Measurements from ENCODE around the gene TTC7B. TPM values are rescaled to one million over a fixed set of nuclear protein-coding genes. Genes with fewer than 3 reads are reported as not detected.
A peak's percentile ranks its signal among the peaks of the same experiment; 100 is the strongest.

The TTC7B gene
- total and polyA plus RNA-seq, 2 experiments from 2014 or later = 68.1 to 75.8 TPM

- Histone ChIP-seq H3K4me1 (ENCODE audit: low read depth) (no peaks in the 10 kb centered on the region), H3K4me3 (no peak overlapping the region), H3K27me3 (no peaks in the 10 kb centered on the region), H3K9me3 (ENCODE audit: low read depth) (no peaks in the 10 kb centered on the region), H3K27ac (no peak overlapping the region), H3K36me3 (no peaks in the 10 kb centered on the region)
- TF ChIP-seq CTCF (IDR thresholded peaks at IDR 0.05; ENCODE audit: low read depth, low read length) = no peak
- no peak for DNase-seq (ENCODE audit: low read depth in 1 of 2, low spot score in 1 of 2)
Observed at GRCh38 chr14:90651976-90652560, 164.2 kb downstream of the TTC7B start.

DNA sequence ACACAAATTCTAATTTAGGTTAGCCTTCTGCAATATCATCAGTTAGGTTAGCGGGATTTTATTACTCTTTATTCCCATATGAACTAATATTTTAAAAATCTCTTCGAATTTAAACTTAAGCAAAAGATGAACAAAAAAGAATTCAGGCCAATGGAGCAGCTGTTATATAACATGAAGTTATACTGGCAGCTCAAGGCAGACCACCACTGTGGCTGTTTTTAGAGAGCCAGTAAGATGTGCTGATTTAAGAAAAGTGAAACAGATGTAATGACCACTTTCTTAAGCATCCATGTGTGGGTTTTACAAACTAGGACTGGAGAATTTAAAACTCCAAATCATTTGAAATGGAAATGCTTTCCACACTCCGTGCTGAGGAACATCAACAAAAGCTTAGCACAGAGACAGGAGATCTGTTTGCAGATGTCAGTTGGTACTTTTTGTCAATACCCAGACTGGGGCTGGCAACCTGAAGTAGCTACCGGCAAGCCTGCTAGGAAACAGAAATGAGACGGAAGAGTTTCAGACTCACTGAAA lies 164.9 kb downstream of the TTC7B start:
- no peak overlapping the region for H3K4me3 ChIP-seq
- H3K36me3 ChIP-seq = no peaks in the 10 kb centered on the region
- H3K4me1 ChIP-seq (ENCODE audit: low read depth) = no peaks in the 10 kb centered on the region
- TF ChIP-seq CTCF (IDR thresholded peaks at IDR 0.05; ENCODE audit: low read depth, low read length) = no peak
- H3K27me3 ChIP-seq = no peaks in the 10 kb centered on the region
- DNase-seq (ENCODE audit: low read depth in 1 of 2, low spot score in 1 of 2) = no peak
- no peak overlapping the region for H3K27ac ChIP-seq
- no peaks in the 10 kb centered on the region for H3K9me3 ChIP-seq (ENCODE audit: low read depth)

DNA sequence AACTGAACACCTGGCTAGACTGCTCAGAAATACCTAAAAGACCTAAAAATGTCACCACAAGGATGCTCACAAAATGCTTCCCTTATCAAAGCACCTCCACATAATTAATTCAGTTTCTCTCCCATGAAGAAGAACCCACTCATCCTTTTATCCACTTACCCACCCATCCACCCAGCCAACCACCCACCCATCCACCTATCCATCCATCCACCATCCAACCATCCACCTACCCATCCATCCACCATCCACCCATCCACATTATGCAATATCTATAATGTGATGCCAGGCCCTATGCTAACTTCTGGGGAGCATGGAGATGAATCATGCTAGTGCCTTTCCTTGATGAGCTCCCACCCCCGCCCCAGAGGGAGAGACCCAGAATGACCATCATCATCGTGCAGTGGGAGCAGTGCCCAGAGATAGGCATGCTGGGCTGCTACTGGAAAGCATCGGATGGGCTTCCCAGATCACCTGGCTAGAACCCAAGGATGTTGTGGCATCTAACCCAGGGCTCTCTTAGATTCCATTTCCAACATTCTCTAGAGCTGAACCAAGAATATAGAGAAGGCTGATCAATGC lies 166.6 kb downstream of the TTC7B start:
- no peaks in the 10 kb centered on the region for H3K9me3 ChIP-seq (ENCODE audit: low read depth)
- no peak overlapping the region for H3K27ac ChIP-seq
- DNase-seq (ENCODE audit: low read depth in 1 of 2, low spot score in 1 of 2) = no peak
- no peak for TF ChIP-seq CTCF (IDR thresholded peaks at IDR 0.05; ENCODE audit: low read depth, low read length)
- no peak overlapping the region for H3K4me3 ChIP-seq
- H3K36me3 ChIP-seq = no peaks in the 10 kb centered on the region
- no peaks in the 10 kb centered on the region for H3K27me3 ChIP-seq
- no peaks in the 10 kb centered on the region for H3K4me1 ChIP-seq (ENCODE audit: low read depth)

DNA sequence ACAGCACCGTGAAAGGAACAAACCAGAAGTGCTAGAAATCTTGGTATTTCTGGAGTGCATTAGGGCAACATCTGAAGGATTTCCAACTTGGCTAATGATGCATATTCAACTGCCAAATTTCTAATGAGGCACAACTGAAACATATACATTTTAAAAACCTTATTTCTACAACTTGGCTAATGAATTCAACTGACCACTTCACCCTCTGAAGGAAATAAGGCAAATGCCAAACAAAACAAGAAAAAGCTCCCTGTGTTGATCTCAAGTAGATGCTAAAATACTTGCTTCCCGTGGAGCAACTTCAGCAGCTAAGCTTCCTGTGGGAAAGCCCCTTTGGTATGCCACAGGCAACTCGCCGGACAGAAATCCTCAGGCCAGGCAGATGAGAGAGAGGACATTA lies 167.1 kb downstream of the TTC7B start:
- Histone ChIP-seq H3K9me3 (ENCODE audit: low read depth) (no peaks in the 10 kb centered on the region), H3K27ac (no peak overlapping the region), H3K36me3 (no peaks in the 10 kb centered on the region), H3K4me1 (ENCODE audit: low read depth) (no peaks in the 10 kb centered on the region), H3K4me3 (no peak overlapping the region), H3K27me3 (no peaks in the 10 kb centered on the region)
- TF ChIP-seq CTCF (IDR thresholded peaks at IDR 0.05; ENCODE audit: low read depth, low read length) = no peak
- DNase-seq (ENCODE audit: low read depth in 1 of 2, low spot score in 1 of 2) = peak in 1 of 2 donors; percentile 65

GRCh38 chr14:90648421-90648820 lies 167.8 kb downstream of the TTC7B start:
- Histone ChIP-seq H3K4me1 (ENCODE audit: low read depth) (no peaks in the 10 kb centered on the region), H3K27me3 (no peaks in the 10 kb centered on the region), H3K27ac (no peak overlapping the region), H3K9me3 (ENCODE audit: low read depth) (no peaks in the 10 kb centered on the region), H3K4me3 (no peak overlapping the region), H3K36me3 (no peaks in the 10 kb centered on the region)
- TF ChIP-seq CTCF (IDR thresholded peaks at IDR 0.05; ENCODE audit: low read depth, low read length) = no peak
- no peak for DNase-seq (ENCODE audit: low read depth in 1 of 2, low spot score in 1 of 2)

Data from cardiac muscle cell (in vitro differentiated cells and primary cell).